Measurements from ENCODE around the gene TRIL. TPM values are rescaled to one million over a fixed set of nuclear protein-coding genes. Genes with fewer than 3 reads are reported as not detected.

TRIL gene
- total and polyA plus RNA-seq, 2 of the 4 experiments (the other 2 are of a cell fraction): under 0.01 to 0.09 TPM

GRCh38 chr7:28942168-28942567 is 16.0 kb downstream of the TRIL start:
- Histone ChIP-seq H3K27ac (ENCODE audit: insufficient read depth, low read length) (no peak overlapping the region), H3K4me2 (ENCODE audit: low read depth, low read length) (no peak overlapping the region), H4K20me1 (ENCODE audit: insufficient read depth, low read length) (no peaks in the 10 kb centered on the region), H4K91ac (ENCODE audit: insufficient read depth, low read depth, low read length) (no peak overlapping the region), H3K79me1 (ENCODE audit: low read depth in 1 of 2, low read length in 2 of 2) (no peaks in the 10 kb centered on the region), H3K14ac (replicated peaks; ENCODE audit: low read depth, low read length) (no peak overlapping the region), H2BK20ac (ENCODE audit: low read depth, low read length) (no peak overlapping the region), H3K4ac (ENCODE audit: low read depth, low read length) (no peak overlapping the region), H3K4me3 (ENCODE audit: insufficient read depth, low read depth, low read length) (no peak overlapping the region), H4K5ac (ENCODE audit: low read depth, low read length) (no peak overlapping the region), H2AFZ (replicated peaks; ENCODE audit: low read length, poor library complexity) (no peak overlapping the region), H2BK5ac (ENCODE audit: low read depth, low read length, poor library complexity, severe bottlenecking) (no peak overlapping the region), H3K4me1 (ENCODE audit: control insufficient read depth, insufficient read depth, low read length) (no peaks in the 10 kb centered on the region), H4K8ac (ENCODE audit: low read depth in 2 of 2, low read length in 2 of 2) (no peak overlapping the region), H3K27me3 (ENCODE audit: control insufficient read depth, insufficient read depth, low read length) (peaks cover 21% of the 10 kb centered on the region), H3K36me3 (ENCODE audit: control insufficient read depth, insufficient read depth, low read length) (no peaks in the 10 kb centered on the region), H3K18ac (ENCODE audit: low read depth, low read length) (no peak overlapping the region), H2BK15ac (ENCODE audit: low read depth, low read length) (no peak overlapping the region), H2AK9ac (replicated peaks; ENCODE audit: low read depth, low read length, poor library complexity) (no peak overlapping the region), H3K56ac (ENCODE audit: extremely low read depth, insufficient read depth, low read length) (no peak overlapping the region), H2BK120ac (ENCODE audit: low read depth, low read length) (no peak overlapping the region), H3K9ac (ENCODE audit: low read depth, low read length) (no peak overlapping the region), H3K9me1 (ENCODE audit: insufficient read depth, low read length) (no peaks in the 10 kb centered on the region), H3K9me3 (ENCODE audit: control insufficient read depth, insufficient read depth, low read length) (no peaks in the 10 kb centered on the region), H3K23ac (ENCODE audit: low read depth, low read length) (no peak overlapping the region), H2AK5ac (ENCODE audit: low read depth, low read length) (no peak overlapping the region)
- ATAC-seq (ENCODE audit: low read depth) (no peak), DNase-seq (no peak)
- dilution Hi-C loops (cut with HindIII; ENCODE audit: low sequenced_read_pairs, unreplicated experiment) (no loop called here), in situ Hi-C loops (cut with MboI; ENCODE audit: low sequenced_read_pairs) (no loop called here), intact Hi-C loops (cut with micrococcal nuclease) (no loop called here)
- CTCF ChIA-PET: no interaction called here
- 60% methylated on average over 1 of the region's 3 CpGs; no CpG with 5 or more reads in 1 of the 2 experiments for WGBS, 2 experiments (ENCODE audit: extremely low coverage in 2 of 2, insufficient read length in 1 of 2)
- BruUV-seq (replicated peaks): no TSS peak
- POLR2A ChIA-PET (ENCODE audit: unreplicated experiment): no interaction called here
- TF ChIP-seq RCOR1 (IDR thresholded peaks at IDR 0.05; ENCODE audit: insufficient replicate concordance, low read length) (no peak), BHLHE40 (IDR thresholded peaks at IDR 0.05; ENCODE audit: low read depth, low read length) (no peak), MXI1 (IDR thresholded peaks at IDR 0.05; ENCODE audit: borderline replicate concordance, low read depth, low read length) (no peak), FOS (IDR thresholded peaks at IDR 0.05; ENCODE audit: low read depth, low read length) (no peak), SMC3 (IDR thresholded peaks at IDR 0.05; ENCODE audit: low read depth, low read length) (no peak), CEBPB (IDR thresholded peaks at IDR 0.05; ENCODE audit: low read depth, low read length) (no peak), MAFK (IDR thresholded peaks at IDR 0.05; ENCODE audit: low read depth, low read length) (no peak)
- TF ChIP-seq, protein P1, sequence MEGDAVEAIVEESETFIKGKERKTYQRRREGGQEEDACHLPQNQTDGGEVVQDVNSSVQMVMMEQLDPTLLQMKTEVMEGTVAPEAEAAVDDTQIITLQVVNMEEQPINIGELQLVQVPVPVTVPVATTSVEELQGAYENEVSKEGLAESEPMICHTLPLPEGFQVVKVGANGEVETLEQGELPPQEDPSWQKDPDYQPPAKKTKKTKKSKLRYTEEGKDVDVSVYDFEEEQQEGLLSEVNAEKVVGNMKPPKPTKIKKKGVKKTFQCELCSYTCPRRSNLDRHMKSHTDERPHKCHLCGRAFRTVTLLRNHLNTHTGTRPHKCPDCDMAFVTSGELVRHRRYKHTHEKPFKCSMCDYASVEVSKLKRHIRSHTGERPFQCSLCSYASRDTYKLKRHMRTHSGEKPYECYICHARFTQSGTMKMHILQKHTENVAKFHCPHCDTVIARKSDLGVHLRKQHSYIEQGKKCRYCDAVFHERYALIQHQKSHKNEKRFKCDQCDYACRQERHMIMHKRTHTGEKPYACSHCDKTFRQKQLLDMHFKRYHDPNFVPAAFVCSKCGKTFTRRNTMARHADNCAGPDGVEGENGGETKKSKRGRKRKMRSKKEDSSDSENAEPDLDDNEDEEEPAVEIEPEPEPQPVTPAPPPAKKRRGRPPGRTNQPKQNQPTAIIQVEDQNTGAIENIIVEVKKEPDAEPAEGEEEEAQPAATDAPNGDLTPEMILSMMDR (conservative IDR thresholded peaks at IDR 0.05; ENCODE audit: low read depth, low read length): no peak
- TF ChIP-seq, protein P2, sequence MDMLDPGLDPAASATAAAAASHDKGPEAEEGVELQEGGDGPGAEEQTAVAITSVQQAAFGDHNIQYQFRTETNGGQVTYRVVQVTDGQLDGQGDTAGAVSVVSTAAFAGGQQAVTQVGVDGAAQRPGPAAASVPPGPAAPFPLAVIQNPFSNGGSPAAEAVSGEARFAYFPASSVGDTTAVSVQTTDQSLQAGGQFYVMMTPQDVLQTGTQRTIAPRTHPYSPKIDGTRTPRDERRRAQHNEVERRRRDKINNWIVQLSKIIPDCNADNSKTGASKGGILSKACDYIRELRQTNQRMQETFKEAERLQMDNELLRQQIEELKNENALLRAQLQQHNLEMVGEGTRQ (IDR thresholded peaks at IDR 0.05; ENCODE audit: low read depth, low read length): no peak
